SK-N-SH treated with all-trans-retinoic acid at 6 μM for 48 hours (cell line): ENCODE measurements around the gene EDAR.

Experiments
- ARNTL ChIP-seq: fragments of 450-650 bp; formaldehyde crosslinking; IDR thresholded peaks from 2 replicates; pipeline ENCODE4 v1.5.0; 2020; ENCODE audit warnings: low read depth, mild to moderate bottlenecking, moderate library complexity, borderline replicate concordance
- TSHZ2 ChIP-seq: fragments of 250-450 bp; sonication (Bioruptor Pico); IDR thresholded peaks from 2 replicates; pipeline ENCODE4 v1.5.0; 2020; ENCODE audit warnings: mild to moderate bottlenecking, moderate library complexity
- TF ChIP-seq, protein P1 (sequence below): fragments of 250-450 bp; sonication (Bioruptor Pico); IDR thresholded peaks from 2 replicates; pipeline ENCODE4 v1.5.1; 2020; ENCODE audit warnings: low read depth, mild to moderate bottlenecking, moderate library complexity
- TF ChIP-seq, protein P2 (sequence below): fragments of 250-450 bp; sonication (Bioruptor Pico); IDR thresholded peaks from 2 replicates; pipeline ENCODE4 v1.5.1; 2021; ENCODE audit warnings: mild to moderate bottlenecking, moderate library complexity

DNA sequence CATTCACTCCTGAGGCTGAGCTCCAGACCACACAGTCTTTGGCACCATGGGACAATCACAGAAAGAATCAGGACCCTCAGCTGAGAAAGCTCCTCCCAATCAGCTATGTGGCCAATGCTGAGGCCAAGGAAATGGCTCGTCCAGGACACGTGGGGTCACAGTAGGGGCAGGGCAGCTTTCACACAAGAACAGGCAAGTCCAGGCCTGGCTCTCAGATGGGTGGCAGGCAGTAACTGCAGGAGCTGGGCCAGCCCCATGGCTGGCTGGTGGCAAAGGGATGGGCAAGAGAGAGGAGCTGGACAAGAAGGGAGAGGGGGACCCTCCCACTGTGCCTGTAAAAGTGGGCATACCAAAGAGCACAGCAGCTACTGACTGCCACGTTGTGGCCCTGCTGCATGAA, 12.2 kb upstream of the EDAR start:
- TF ChIP-seq, protein P1, sequence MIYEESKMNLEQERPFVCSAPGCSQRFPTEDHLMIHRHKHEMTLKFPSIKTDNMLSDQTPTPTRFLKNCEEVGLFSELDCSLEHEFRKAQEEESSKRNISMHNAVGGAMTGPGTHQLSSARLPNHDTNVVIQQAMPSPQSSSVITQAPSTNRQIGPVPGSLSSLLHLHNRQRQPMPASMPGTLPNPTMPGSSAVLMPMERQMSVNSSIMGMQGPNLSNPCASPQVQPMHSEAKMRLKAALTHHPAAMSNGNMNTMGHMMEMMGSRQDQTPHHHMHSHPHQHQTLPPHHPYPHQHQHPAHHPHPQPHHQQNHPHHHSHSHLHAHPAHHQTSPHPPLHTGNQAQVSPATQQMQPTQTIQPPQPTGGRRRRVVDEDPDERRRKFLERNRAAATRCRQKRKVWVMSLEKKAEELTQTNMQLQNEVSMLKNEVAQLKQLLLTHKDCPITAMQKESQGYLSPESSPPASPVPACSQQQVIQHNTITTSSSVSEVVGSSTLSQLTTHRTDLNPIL (CRISPR knock-in tag), result no peak
- TF ChIP-seq, protein P2, sequence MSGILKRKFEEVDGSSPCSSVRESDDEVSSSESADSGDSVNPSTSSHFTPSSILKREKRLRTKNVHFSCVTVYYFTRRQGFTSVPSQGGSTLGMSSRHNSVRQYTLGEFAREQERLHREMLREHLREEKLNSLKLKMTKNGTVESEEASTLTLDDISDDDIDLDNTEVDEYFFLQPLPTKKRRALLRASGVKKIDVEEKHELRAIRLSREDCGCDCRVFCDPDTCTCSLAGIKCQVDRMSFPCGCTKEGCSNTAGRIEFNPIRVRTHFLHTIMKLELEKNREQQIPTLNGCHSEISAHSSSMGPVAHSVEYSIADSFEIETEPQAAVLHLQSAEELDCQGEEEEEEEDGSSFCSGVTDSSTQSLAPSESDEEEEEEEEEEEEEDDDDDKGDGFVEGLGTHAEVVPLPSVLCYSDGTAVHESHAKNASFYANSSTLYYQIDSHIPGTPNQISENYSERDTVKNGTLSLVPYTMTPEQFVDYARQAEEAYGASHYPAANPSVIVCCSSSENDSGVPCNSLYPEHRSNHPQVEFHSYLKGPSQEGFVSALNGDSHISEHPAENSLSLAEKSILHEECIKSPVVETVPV (CRISPR knock-in tag), result no peak
- no peak for TF ChIP-seq ARNTL (CRISPR knock-in tag)
- TF ChIP-seq TSHZ2 (CRISPR knock-in tag), result no peak
